PC-9 (cell line): Measurements from ENCODE around the gene JHY.

Source experiments
- EZH2 ChIP-seq: fragments of 200-600 bp; sonication (generic); IDR thresholded peaks from 2 replicates; pipeline ENCODE4 v1.8.0; 2017; ENCODE audit warnings: antibody characterized with exemption, low read depth
- TF ChIP-seq, protein P1 (sequence below): fragments of 200-600 bp; sonication (generic); conservative IDR thresholded peaks from 2 replicates; pipeline ENCODE4 v1.6.1; 2017; ENCODE audit warnings: mixed run types, antibody characterized with exemption, mild to moderate bottlenecking, moderate library complexity

DNA sequence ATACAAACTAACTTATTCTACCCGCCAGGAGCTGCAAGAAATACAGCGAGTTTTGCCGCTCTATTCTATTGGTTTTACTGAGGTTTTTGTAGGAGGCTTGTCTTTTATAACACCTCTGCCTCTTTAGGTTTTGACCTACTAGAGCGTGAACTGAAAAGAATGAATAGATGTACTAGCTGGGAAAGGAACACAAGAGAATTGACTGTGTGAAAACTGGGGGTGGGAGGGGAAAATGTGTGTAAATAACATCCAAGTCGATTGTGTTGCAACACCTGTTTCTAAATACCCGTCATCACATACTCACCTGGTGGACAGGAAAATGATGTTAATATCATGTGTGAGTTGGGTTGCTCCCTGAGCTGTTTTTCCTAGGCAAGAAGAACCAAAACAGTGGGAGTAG lies 12.9 kb upstream of the JHY start:
- TF ChIP-seq, protein P1, sequence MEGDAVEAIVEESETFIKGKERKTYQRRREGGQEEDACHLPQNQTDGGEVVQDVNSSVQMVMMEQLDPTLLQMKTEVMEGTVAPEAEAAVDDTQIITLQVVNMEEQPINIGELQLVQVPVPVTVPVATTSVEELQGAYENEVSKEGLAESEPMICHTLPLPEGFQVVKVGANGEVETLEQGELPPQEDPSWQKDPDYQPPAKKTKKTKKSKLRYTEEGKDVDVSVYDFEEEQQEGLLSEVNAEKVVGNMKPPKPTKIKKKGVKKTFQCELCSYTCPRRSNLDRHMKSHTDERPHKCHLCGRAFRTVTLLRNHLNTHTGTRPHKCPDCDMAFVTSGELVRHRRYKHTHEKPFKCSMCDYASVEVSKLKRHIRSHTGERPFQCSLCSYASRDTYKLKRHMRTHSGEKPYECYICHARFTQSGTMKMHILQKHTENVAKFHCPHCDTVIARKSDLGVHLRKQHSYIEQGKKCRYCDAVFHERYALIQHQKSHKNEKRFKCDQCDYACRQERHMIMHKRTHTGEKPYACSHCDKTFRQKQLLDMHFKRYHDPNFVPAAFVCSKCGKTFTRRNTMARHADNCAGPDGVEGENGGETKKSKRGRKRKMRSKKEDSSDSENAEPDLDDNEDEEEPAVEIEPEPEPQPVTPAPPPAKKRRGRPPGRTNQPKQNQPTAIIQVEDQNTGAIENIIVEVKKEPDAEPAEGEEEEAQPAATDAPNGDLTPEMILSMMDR: no peak
- no peak for TF ChIP-seq EZH2
